Measurements from ENCODE around the gene BLM. TPM values are rescaled to one million over a fixed set of nuclear protein-coding genes. Genes with fewer than 3 reads are reported as not detected.

Gene BLM
- total and polyA plus RNA-seq, 2 of the 8 experiments (the other 6 are each of a cell fraction or from before 2014, with no cell fraction given) = 15.2 to 46.7 TPM

- TF ChIP-seq KDM4A (IDR thresholded peaks at IDR 0.05; ENCODE audit: low read depth, low read length, severe bottlenecking) (no peak), POLR2AphosphoS5 (IDR thresholded peaks at IDR 0.05; ENCODE audit: low read depth, low read length) (no peak), TAF1 (IDR thresholded peaks at IDR 0.05; ENCODE audit: low read depth, low read length) (peak; percentile 38; the same call in 1 of the 2 replicates), TBP (IDR thresholded peaks at IDR 0.05; ENCODE audit: low read depth, low read length) (no peak), NRF1 (IDR thresholded peaks at IDR 0.05; ENCODE audit: low read depth, low read length) (no peak), YY1 (IDR thresholded peaks at IDR 0.05; ENCODE audit: low read depth, low read length) (no peak), HDAC2 (IDR thresholded peaks at IDR 0.05; ENCODE audit: borderline replicate concordance in 1 of 2, low read depth in 2 of 2, low read length in 2 of 2) (peak; percentile 48 to 76; a peak in 2 of 4 replicates), RXRA (IDR thresholded peaks at IDR 0.05; ENCODE audit: insufficient read depth, low read depth, low read length) (0 out of 2 replicates have a peak, but pooled peaks have one; percentile 54), SP4 (IDR thresholded peaks at IDR 0.05; ENCODE audit: low read length) (no peak)
- TF ChIP-seq, protein P1, sequence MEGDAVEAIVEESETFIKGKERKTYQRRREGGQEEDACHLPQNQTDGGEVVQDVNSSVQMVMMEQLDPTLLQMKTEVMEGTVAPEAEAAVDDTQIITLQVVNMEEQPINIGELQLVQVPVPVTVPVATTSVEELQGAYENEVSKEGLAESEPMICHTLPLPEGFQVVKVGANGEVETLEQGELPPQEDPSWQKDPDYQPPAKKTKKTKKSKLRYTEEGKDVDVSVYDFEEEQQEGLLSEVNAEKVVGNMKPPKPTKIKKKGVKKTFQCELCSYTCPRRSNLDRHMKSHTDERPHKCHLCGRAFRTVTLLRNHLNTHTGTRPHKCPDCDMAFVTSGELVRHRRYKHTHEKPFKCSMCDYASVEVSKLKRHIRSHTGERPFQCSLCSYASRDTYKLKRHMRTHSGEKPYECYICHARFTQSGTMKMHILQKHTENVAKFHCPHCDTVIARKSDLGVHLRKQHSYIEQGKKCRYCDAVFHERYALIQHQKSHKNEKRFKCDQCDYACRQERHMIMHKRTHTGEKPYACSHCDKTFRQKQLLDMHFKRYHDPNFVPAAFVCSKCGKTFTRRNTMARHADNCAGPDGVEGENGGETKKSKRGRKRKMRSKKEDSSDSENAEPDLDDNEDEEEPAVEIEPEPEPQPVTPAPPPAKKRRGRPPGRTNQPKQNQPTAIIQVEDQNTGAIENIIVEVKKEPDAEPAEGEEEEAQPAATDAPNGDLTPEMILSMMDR (IDR thresholded peaks at IDR 0.05; ENCODE audit: control extremely low read depth in 1 of 3, insufficient read depth in 1 of 3, low read depth in 1 of 3, low read length in 3 of 3) = no peak; a peak in 1 of 4 replicates
Observed at GRCh38 chr15:90839187-90840071, 122.3 kb downstream of the BLM start (continued).

All from H1 (cell line).